ENCODE measurements around the gene CBARP. TPM values are rescaled to one million over a fixed set of nuclear protein-coding genes. Genes with fewer than 3 reads are reported as not detected.

Gene CBARP
- total and polyA plus RNA-seq, 2 donors (not counting 1 experiment from before 2014, with no cell fraction given): 0.31 to 1.5 TPM

GRCh38 chr19:1234051-1234954, 3.5 kb downstream of the CBARP start:
- Histone ChIP-seq H2AFZ (ENCODE audit: low read length) (no peak overlapping the region), H4K20me1 (ENCODE audit: control insufficient read depth, extremely low read depth, insufficient read depth, low read length) (no peaks in the 10 kb centered on the region), H3K36me3 (ENCODE audit: control insufficient read depth, insufficient read depth, low read length) (peaks cover 17% of the 10 kb centered on the region), H3K27ac (ENCODE audit: insufficient read depth, low read length) (no peak overlapping the region), H3K4me3 (replicated peaks in 1 of 4; ENCODE audit: control extremely low read depth in 1 of 4, insufficient read depth in 1 of 4, low read depth in 3 of 4, low read length in 4 of 4) (no peak overlapping the region), H3K4me2 (ENCODE audit: extremely low read depth, insufficient read depth, low read length) (no peak overlapping the region), H3K4me1 (ENCODE audit: control insufficient read depth, extremely low read depth, insufficient read depth, low read length) (peaks cover 9% of the 10 kb centered on the region), H3K9me3 (ENCODE audit: control insufficient read depth, insufficient read depth, low read depth, low read length) (no peaks in the 10 kb centered on the region), H3K79me2 (ENCODE audit: control insufficient read depth, insufficient read depth, low read length) (peaks cover 2% of the 10 kb centered on the region), H3K9ac (ENCODE audit: insufficient read depth, low read length) (peak overlapping the region; percentile 16), H3K27me3 (ENCODE audit: control insufficient read depth, insufficient read depth, low read length) (no peaks in the 10 kb centered on the region)
- no peak for DNase-seq (ENCODE audit: low read depth in 2 of 2)
- TF ChIP-seq EZH2 (IDR thresholded peaks at IDR 0.05; ENCODE audit: low read length, missing control alignments) (no peak), CTCF (conservative IDR thresholded peaks at IDR 0.05 in 1 of 2, IDR thresholded peaks at IDR 0.05 in 1 of 2; ENCODE audit: low read depth in 1 of 2, low read length in 2 of 2) (no peak)

DNA sequence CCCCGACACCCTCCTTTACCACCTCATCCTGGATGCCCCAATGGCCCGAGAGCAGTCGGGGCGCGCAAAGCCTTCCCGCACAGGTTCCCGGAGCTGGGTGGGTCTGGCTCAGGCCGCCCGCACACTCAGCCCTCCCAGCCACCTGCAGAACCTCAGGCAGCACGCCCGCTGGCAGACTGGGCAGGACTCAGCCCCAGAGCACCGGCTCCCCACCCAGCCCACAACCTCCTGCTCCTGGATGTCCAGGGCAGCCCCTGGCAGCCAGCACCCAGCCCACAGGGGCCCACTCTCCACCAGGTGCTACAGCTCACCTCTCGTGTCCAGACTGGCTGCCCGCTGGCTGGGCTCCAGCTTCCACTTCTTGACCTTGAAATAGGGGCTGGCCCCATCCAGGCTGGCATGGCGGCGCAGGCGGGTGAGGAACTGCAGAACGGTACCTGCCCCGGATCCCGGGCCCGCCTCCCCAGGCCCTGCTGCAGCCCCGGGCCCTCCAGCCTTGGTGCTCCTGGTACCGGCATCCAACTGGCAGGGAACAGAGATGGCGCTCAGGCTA, 4.6 kb downstream of the CBARP start:
- no peak for DNase-seq (ENCODE audit: low read depth in 2 of 2)
- Histone ChIP-seq H3K36me3 (ENCODE audit: control insufficient read depth, insufficient read depth, low read length) (peaks cover 20% of the 10 kb centered on the region), H3K27me3 (ENCODE audit: control insufficient read depth, insufficient read depth, low read length) (no peaks in the 10 kb centered on the region), H4K20me1 (ENCODE audit: control insufficient read depth, extremely low read depth, insufficient read depth, low read length) (no peaks in the 10 kb centered on the region), H3K9me3 (ENCODE audit: control insufficient read depth, insufficient read depth, low read depth, low read length) (no peaks in the 10 kb centered on the region), H3K4me3 (replicated peaks in 1 of 4; ENCODE audit: control extremely low read depth in 1 of 4, insufficient read depth in 1 of 4, low read depth in 3 of 4, low read length in 4 of 4) (no peak overlapping the region), H3K27ac (ENCODE audit: insufficient read depth, low read length) (peak overlapping the region; percentile 56), H3K4me2 (ENCODE audit: extremely low read depth, insufficient read depth, low read length) (peak overlapping the region; percentile 32), H3K9ac (ENCODE audit: insufficient read depth, low read length) (no peak overlapping the region), H3K4me1 (ENCODE audit: control insufficient read depth, extremely low read depth, insufficient read depth, low read length) (peaks cover 9% of the 10 kb centered on the region), H3K79me2 (ENCODE audit: control insufficient read depth, insufficient read depth, low read length) (peaks cover 2% of the 10 kb centered on the region), H2AFZ (ENCODE audit: low read length) (no peak overlapping the region)
- TF ChIP-seq EZH2 (IDR thresholded peaks at IDR 0.05; ENCODE audit: low read length, missing control alignments) (no peak), CTCF (conservative IDR thresholded peaks at IDR 0.05 in 1 of 2, IDR thresholded peaks at IDR 0.05 in 1 of 2; ENCODE audit: low read depth in 1 of 2, low read length in 2 of 2) (no peak)

DNA sequence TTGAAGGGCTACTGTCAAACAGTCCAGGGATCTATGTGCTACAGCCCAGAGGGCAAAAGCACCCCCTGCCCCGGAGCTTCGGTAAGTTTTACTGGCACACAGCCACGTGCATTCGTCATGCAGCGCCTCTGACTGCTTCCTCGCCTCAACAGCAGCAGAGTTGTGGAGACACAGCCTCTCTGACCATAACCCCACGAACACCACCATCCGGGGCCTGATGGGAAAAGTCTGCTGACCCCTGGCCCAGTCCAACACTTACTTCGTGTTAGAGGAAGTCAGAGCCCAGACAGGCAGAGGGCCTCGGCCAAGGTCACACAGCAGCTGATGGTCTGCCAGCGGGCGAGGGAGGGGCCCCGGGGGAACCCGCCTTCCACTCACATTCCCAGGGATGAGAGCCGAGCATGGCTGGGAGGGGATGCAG, 5.1 kb downstream of the CBARP start:
- Histone ChIP-seq H4K20me1 (ENCODE audit: control insufficient read depth, extremely low read depth, insufficient read depth, low read length) (no peaks in the 10 kb centered on the region), H3K36me3 (ENCODE audit: control insufficient read depth, insufficient read depth, low read length) (peaks cover 22% of the 10 kb centered on the region), H2AFZ (ENCODE audit: low read length) (no peak overlapping the region), H3K9ac (ENCODE audit: insufficient read depth, low read length) (no peak overlapping the region), H3K4me2 (ENCODE audit: extremely low read depth, insufficient read depth, low read length) (peak overlapping the region; percentile 32), H3K79me2 (ENCODE audit: control insufficient read depth, insufficient read depth, low read length) (peaks cover 2% of the 10 kb centered on the region), H3K9me3 (ENCODE audit: control insufficient read depth, insufficient read depth, low read depth, low read length) (no peaks in the 10 kb centered on the region), H3K27me3 (ENCODE audit: control insufficient read depth, insufficient read depth, low read length) (no peaks in the 10 kb centered on the region), H3K4me1 (ENCODE audit: control insufficient read depth, extremely low read depth, insufficient read depth, low read length) (peaks cover 9% of the 10 kb centered on the region), H3K4me3 (replicated peaks in 1 of 4; ENCODE audit: control extremely low read depth in 1 of 4, insufficient read depth in 1 of 4, low read depth in 3 of 4, low read length in 4 of 4) (no peak overlapping the region), H3K27ac (ENCODE audit: insufficient read depth, low read length) (peak overlapping the region; percentile 56)
- DNase-seq (ENCODE audit: low read depth in 2 of 2): peak; percentile 64 to 83
- TF ChIP-seq EZH2 (IDR thresholded peaks at IDR 0.05; ENCODE audit: low read length, missing control alignments) (no peak), CTCF (conservative IDR thresholded peaks at IDR 0.05 in 1 of 2, IDR thresholded peaks at IDR 0.05 in 1 of 2; ENCODE audit: low read depth in 1 of 2, low read length in 2 of 2) (no peak)
